Activated CD4-positive, alpha-beta T cell treated with anti-CD3 and anti-CD28 coated beads for 1 hour (primary cell): ENCODE results near the gene OAS1.
"Not testable (repeated sequence)": the region's sequence is repeated elsewhere in the genome, so short reads cannot be mapped to it uniquely, and the experiment has no call there.

ENCODE experiments used
- DNase-seq: peaks from one replicate; pipeline ENCODE4 v3.0.0-alpha.2; 2020

OAS1 gene

DNA sequence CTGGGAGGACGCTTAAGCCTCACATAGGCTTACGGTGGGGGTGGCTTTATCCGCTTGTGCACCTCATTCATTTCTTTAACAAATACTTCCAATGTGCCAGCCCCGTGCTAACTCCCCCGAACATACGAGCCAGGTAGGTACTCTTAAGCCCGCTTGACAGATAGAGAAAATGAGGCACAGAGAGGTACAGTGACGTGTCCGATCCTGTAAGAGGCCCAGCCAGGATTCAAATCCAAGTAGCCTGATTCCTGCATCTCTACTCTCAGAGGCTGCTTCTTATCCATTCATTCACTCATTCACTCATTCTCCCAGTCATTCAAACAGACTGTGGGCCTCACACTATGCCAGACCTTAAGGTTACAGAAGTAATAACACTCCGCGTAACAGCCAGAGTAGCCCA is 32.0 kb downstream of the OAS1 start:
- no peak for DNase-seq

DNA sequence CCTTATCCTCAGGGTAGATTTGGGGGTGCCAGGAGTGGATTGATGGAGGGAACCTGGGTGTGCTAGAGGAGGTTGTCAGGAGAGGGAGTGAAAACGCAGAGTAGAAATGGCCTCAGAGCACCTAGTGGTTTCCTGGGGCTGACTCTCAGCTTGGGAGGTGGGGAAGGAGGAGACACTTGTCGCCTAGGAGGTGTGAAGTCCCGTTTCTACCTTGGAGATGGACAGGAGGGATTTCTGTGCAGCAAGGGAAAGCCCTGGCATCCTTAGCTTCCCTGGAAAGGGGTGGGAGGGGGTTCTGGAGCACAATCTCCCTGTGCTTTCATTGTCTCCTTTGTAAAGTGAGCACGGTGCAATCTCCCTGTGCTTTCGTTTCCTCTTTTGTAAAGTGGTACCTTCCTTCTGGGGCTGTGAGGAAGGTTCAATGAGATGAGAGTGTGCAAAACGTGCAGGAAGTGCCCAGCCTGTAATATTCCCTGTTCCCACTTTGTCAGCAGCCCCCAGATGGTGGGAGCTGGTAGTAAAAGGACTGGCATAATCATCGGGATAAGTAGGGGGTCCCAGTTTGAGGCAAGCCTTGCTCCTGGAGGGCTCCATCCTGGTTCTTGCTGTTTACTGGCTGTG is 33.1 kb downstream of the OAS1 start:
- DNase-seq: no peak

DNA sequence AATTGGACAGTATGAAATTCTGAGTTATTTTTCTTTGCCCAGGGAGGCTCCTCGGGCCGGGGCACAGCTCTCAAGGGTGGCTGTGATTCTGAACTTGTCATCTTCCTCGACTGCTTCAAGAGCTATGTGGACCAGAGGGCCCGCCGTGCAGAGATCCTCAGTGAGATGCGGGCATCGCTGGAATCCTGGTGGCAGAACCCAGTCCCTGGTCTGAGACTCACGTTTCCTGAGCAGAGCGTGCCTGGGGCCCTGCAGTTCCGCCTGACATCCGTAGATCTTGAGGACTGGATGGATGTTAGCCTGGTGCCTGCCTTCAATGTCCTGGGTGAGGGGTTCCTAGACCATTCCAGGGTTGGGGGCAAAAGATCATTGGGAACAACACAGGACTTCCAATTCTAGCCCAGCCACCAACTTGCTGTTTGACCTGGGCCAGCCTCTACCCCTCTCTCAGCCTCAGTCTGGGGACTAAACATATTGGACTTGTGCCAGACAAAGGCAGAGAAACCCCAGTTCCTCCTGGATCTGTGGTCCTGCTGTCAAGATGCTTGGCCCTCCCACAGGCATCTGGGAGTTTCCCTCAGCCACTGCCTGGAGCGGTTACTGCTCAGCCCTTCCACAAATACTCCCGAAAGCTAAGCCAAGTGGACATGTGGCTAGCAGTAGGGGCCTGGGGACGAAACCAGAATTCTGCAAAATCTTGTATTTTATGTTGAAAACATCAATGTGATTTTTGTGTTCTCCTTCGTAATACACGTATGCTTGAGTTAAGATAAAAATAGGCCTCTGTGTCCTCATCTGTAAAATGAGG is 35.0 kb downstream of the OAS1 start:
- DNase-seq: no peak

DNA sequence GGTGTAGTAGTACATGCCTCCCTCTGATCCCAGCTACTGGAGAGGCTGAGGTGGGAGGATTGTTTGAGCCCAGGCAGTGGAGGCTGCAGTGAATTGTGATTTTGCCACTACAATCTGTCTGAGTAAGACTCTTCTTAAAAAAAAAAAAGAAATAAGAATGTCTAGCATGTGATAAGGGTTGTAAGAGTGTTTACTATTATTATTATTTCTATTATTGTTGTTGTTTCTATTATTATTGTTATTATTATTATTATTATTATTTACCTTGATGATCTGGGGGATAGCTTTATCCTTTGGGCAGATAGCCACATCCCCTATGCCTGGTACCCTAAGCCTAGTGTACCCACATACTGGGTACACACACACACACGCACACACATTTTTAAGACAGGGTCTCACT is 35.8 kb downstream of the OAS1 start:
- no peak for DNase-seq

DNA sequence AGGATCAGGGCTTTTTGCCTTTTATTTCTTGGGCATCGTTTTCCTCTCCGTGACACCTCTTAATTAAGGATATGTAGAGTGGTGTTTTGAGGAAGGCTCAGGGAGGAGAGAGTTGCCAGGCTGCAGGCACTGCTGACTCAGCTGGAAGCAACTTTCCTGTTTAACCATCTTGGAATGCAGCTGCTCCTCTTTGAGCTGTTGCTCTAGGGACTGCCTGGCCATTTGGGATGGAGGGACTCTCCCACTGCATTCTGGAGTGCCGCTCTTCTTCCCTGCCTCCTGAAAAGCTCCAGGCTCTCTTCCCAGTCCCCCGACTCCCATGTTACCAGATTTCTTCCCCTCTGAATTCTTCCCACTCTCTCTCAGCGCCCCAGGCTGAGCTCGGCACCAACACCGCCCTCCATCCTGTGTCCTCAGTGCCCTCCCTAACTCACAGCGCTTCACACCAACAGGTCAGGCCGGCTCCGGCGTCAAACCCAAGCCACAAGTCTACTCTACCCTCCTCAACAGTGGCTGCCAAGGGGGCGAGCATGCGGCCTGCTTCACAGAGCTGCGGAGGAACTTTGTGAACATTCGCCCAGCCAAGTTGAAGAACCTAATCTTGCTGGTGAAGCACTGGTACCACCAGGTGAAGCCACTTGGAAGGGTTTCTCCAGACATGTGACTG is 37.4 kb downstream of the OAS1 start:
- no peak for DNase-seq

DNA sequence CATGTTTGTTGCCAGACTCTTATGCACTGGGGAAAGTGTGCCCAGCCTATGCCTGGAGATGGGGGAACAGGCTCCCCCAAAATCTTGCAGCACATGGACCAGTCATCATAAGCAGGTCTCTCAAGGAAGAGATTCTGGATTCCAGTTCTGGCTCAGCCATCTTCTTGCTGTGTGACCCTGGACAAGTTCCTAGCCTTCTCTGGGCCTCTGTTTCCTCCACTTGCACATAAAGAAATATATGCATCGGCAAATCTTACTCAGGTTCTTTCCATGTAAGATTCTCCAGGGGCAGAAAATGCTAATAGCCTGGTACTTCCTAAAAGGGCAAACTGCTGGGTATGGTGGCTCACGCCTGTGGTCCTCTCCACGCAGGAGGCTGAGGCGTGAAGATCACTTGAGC is 38.8 kb downstream of the OAS1 start:
- no peak for DNase-seq

DNA sequence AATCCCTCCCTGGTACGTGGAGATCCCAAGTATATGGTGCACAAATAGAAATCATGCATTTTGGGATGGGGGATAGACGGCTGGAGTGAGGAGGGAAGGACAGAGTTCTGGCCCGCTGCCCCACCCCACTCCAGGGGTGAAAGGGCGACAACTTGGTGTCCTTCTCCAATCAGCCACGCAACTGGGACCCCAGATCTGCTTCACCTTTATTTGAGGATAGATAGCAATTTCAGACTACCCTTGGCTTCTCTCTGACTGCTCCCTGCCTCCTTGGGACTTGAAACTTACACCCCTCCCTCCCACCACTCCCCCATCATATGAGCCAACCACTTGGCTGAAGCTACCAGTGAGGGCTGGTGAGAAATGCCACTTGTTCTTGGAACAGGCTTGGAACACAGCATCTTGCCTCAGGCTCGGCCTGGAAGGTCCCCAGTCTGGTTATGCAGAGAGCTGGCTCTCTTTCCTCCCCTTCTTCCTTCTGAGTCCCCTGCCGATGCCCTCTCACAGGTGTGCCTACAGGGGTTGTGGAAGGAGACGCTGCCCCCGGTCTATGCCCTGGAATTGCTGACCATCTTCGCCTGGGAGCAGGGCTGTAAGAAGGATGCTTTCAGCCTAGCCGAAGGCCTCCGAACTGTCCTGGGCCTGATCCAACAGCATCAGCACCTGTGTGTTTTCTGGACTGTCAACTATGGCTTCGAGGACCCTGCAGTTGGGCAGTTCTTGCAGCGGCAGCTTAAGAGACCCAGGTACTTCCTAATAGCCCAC is 39.7 kb downstream of the OAS1 start:
- no peak for DNase-seq

DNA sequence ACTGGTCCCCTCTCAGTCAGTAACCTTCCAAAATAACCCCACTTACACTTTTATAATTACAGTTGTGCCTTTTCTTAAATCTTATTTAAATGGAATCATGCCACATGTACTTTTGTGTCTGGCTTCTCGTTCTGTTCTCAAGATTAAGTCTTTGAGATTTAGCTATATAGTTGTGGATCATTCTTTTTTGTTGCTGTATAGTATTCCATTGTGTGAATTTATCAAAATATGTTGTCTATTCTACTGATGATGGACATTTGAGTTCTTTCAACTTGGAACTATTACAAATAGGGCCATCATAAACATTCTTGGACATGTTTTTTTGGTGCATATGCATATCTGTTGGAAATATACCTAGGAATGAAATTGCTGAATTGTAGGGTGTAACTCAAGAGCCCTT is 40.6 kb downstream of the OAS1 start:
- no peak for DNase-seq

DNA sequence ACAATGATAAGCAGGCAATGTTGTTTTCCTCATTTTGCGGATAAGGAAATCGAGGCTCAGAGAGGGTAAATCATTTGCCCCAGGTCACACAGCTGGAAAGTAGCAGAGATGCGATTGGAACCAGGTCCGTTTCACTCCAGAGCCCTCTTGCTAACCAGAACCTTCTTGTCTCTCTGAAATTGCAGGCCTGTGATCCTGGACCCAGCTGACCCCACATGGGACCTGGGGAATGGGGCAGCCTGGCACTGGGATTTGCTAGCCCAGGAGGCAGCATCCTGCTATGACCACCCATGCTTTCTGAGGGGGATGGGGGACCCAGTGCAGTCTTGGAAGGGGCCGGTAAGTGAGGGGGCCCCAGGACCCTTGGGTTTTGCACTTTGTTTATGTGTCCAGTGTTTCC is 41.0 kb downstream of the OAS1 start:
- no peak for DNase-seq

DNA sequence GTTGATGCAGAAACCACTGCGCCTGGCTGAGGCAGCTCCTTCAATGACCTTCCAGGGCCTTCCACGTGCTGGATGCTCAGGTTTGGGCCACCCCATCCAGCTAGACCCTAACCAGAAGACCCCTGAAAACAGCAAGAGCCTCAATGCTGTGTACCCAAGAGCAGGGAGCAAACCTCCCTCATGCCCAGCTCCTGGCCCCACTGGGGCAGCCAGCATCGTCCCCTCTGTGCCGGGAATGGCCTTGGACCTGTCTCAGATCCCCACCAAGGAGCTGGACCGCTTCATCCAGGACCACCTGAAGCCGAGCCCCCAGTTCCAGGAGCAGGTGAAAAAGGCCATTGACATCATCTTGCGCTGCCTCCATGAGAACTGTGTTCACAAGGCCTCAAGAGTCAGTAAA is 42.0 kb downstream of the OAS1 start:
- DNase-seq: no peak

DNA sequence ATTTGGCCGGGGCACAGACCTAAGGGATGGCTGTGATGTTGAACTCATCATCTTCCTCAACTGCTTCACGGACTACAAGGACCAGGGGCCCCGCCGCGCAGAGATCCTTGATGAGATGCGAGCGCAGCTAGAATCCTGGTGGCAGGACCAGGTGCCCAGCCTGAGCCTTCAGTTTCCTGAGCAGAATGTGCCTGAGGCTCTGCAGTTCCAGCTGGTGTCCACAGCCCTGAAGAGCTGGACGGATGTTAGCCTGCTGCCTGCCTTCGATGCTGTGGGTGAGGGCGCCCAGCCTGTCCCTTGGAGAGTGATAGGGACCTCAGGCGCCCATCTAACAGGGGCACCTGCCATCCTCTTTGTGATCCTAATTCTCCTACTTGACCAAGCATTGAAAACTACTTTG is 43.9 kb downstream of the OAS1 start:
- DNase-seq: no peak

DNA sequence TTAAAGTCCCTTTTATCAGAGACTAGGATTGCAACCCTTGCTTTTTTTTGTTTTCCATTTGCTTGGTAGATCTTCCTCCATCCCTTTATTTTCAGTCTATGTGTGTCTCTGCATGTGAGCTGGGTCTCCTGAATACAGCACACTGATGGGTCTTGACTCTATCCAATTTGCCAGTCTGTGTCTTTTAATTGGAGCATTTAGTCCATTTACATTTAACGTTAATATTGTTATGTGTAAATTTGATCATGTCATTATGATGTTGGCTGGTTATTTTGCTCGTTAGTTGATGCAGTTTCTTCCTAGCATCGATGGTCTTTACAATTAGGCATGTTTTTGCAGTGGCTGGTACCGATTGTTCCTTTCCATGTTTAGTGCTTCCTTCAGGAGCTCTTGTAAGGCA is 50.4 kb downstream of the OAS1 start:
- DNase-seq: not testable (repeated sequence)

DNA sequence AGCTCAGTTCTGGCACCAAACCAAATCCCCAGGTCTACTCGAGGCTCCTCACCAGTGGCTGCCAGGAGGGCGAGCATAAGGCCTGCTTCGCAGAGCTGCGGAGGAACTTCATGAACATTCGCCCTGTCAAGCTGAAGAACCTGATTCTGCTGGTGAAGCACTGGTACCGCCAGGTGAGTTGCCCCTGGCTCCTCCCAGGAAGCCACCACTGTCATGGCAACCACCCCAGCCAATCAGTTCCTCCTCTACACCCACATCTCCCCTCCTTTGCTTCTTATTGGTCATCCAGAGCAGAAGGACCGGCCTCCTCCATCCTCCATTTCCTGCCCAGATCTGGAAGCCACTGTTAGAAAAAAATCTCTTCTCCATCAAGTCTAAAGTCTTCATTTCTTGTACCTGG is 54.3 kb downstream of the OAS1 start:
- no peak for DNase-seq

DNA sequence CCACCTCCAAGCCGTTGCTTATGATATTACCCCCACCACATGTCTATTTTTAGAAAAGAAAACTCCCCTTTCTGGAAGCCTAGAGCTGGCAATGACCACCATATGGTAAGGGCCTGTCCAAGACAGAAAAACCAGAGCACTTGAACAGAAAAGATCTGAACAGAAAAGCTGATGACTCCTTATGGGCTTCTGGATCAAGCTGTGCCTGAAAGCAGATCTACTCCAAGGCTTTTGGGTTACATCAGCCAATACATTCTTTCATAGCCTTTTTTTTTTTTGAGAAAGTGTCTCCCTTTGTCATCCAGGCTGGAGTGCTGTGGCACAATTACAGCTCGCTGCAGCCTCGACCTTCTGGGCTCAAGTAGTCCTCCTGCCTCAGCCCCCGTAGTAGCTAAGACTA is 54.8 kb downstream of the OAS1 start:
- DNase-seq: no peak

DNA sequence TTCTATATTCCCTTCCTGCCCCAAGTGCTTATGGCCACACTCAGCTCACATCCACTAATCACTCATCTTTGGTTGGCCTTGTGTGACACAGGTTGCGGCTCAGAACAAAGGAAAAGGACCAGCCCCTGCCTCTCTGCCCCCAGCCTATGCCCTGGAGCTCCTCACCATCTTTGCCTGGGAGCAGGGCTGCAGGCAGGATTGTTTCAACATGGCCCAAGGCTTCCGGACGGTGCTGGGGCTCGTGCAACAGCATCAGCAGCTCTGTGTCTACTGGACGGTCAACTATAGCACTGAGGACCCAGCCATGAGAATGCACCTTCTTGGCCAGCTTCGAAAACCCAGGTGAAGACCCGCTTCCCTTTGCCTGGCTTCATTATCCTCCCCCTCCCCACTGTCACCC is 55.8 kb downstream of the OAS1 start:
- no peak for DNase-seq

DNA sequence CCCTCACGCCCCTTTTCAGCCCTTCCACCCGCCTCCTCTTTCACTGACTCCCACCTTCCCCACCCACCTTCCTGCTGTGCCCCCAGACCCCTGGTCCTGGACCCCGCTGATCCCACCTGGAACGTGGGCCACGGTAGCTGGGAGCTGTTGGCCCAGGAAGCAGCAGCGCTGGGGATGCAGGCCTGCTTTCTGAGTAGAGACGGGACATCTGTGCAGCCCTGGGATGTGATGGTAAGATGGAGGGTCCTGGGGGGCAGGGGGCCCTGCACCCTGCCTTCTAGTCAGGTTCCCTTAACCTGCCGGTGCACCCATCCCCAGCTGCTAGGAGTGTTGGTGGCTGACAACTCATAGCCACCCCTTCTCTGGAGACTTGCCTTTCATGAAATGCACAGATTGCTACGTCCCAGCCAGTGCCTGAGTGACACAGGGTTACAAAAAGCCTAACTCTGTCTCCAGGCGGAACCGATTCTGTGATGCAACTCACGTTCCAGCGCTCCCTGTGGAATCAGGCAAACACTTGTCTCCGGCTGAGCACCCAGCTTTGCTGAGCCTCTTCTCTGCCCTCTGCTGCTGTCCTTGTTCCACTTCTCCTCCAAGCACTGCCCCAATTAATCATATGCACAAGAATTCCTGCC is 56.6 kb downstream of the OAS1 start:
- DNase-seq: no peak

DNA sequence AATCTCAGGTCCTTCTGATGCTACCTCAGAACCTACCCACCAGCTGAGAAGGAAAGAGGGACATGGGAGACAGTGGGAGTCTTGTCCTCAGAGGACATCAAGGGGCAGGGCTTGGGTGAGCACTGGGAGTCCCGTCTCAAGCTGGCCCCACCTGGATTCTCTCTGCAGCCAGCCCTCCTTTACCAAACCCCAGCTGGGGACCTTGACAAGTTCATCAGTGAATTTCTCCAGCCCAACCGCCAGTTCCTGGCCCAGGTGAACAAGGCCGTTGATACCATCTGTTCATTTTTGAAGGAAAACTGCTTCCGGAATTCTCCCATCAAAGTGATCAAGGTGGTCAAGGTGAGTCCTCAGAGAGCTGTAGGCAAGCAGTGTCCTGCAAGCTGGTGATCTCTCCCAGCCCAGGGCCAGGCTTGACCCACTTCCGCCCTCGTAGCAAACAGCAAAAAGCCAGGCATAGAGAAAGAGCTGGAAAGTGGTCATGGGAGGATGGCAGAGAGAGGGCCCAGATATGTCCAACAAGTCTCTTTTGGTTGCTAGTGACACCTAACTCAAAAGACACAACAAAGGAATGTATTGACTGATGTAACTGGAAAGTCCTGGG is 57.4 kb downstream of the OAS1 start:
- DNase-seq: no peak

DNA sequence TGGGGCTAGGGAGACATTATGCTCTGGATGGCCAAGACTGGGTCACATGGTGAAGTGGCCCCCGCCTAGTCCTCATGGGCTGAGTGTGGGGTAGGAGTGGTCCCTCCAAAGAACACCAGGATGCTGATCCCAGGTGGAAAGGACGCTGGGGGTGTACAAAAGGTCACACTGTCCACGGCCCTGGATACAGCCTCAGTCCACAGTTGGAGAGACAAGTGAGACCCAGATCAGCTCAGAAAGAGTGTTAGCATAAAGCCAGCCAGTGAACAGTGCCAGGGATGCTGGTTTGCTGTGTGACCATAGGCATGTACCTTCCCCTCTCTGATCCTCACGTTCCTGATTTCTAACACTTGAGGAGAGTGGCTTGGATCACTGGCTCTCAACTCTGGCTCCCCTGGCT is 58.2 kb downstream of the OAS1 start:
- DNase-seq: no peak

DNA sequence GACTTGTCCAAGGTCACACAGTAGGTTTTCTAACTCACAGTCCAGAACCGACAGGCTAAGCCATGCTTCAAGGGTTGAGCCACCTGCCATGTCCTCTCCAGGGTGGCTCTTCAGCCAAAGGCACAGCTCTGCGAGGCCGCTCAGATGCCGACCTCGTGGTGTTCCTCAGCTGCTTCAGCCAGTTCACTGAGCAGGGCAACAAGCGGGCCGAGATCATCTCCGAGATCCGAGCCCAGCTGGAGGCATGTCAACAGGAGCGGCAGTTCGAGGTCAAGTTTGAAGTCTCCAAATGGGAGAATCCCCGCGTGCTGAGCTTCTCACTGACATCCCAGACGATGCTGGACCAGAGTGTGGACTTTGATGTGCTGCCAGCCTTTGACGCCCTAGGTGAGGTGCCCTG is 58.9 kb downstream of the OAS1 start:
- no peak for DNase-seq

DNA sequence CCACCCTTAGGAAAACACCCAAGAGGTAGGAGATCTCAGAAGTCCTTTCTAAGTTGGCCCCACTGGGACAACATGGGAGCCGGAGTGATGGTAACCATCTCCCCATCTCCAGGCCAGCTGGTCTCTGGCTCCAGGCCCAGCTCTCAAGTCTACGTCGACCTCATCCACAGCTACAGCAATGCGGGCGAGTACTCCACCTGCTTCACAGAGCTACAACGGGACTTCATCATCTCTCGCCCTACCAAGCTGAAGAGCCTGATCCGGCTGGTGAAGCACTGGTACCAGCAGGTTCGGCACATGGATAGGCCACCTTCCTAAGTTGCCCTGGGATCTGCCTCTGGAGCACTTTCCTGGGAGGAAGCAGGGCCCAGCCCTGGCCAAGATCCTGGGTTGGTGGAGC is 60.5 kb downstream of the OAS1 start:
- DNase-seq: no peak

DNA sequence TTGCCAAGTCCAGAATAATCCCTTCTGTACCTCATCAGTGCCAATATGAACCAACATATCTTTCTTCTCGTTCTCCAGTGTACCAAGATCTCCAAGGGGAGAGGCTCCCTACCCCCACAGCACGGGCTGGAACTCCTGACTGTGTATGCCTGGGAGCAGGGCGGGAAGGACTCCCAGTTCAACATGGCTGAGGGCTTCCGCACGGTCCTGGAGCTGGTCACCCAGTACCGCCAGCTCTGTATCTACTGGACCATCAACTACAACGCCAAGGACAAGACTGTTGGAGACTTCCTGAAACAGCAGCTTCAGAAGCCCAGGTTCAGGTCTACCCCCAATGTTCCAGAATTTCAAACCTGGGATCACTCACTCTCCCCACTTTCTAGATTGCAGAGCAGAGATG is 61.1 kb downstream of the OAS1 start:
- no peak for DNase-seq
